CD14-positive monocyte (primary cell): Measurements from ENCODE around the gene POLH. TPM values are rescaled to one million over a fixed set of nuclear protein-coding genes. Genes with fewer than 3 reads are reported as not detected.
"Not testable (repeated sequence)": the region's sequence is repeated elsewhere in the genome, so short reads cannot be mapped to it uniquely, and the experiment has no call there.

Experiments
- DNase-seq, 3 donors: peaks; one replicate each; pipeline ENCODE4 v3.0.0-alpha.2; 2011 to 2022
- H2AFZ ChIP-seq: 2 replicates; pipeline ENCODE4 v1.6.0; 2012; ENCODE audit warnings: mild to moderate bottlenecking, low read depth, low read length, inconsistent platforms; ENCODE audit not compliant: insufficient read depth, poor library complexity, severe bottlenecking
- H3K27ac ChIP-seq, 2 donors: 1 replicate in 1 of 2; 2 replicates in 1 of 2; pipeline ENCODE4 v1.5.1; 2012 to 2013; ENCODE audit warnings: low read length in 2 of 2, control low read depth in 1 of 2, inconsistent platforms in 1 of 2, low read depth in 1 of 2, mild to moderate bottlenecking in 1 of 2
- H3K27me3 ChIP-seq, 2 donors: one replicate each; pipeline versions ENCODE4 v1.6.0 to v1.6.1; 2011 to 2013; ENCODE audit warnings: low read length in 2 of 2; ENCODE audit not compliant: control insufficient read depth in 2 of 2, insufficient read depth in 2 of 2
- H3K36me3 ChIP-seq, 2 donors: replicated peaks in 1 of 2; 1 replicate in 1 of 2; 2 replicates in 1 of 2; pipeline versions ENCODE4 v1.5.1 to v1.6.1; 2012 to 2013; ENCODE audit warnings: low read length in 2 of 2, control low read depth in 1 of 2, inconsistent platforms in 1 of 2, mild to moderate bottlenecking in 1 of 2; ENCODE audit not compliant: insufficient read depth in 2 of 2, control insufficient read depth in 1 of 2
- H3K4me1 ChIP-seq, 2 donors: 1 replicate in 1 of 2; 2 replicates in 1 of 2; pipeline versions ENCODE4 v1.5.1 to v1.6.1; 2012 to 2013; ENCODE audit warnings: low read length in 2 of 2, control low read depth in 1 of 2, inconsistent platforms in 1 of 2, mild to moderate bottlenecking in 1 of 2, moderate library complexity in 1 of 2; ENCODE audit not compliant: insufficient read depth in 2 of 2, control insufficient read depth in 1 of 2
- H3K4me2 ChIP-seq: replicated peaks from 2 replicates; pipeline ENCODE3; 2012; ENCODE audit warnings: low read length, moderate library complexity, mild to moderate bottlenecking; ENCODE audit not compliant: poor library complexity, severe bottlenecking; ENCODE audit errors: extremely low read depth
- H3K4me3 ChIP-seq, 3 experiments: fragments of 200-600 bp in 1 of 3; sonication (generic) in 1 of 3; replicated peaks in 1 of 3; 1 replicate in 2 of 3; 2 replicates in 1 of 3; pipeline ENCODE4 v1.5.1; 2011 to 2013; ENCODE audit warnings: low read length in 3 of 3, mild to moderate bottlenecking in 3 of 3, control low read depth in 2 of 3, low read depth in 2 of 3, inconsistent platforms in 1 of 3, moderate library complexity in 1 of 3
- H3K79me2 ChIP-seq: 2 replicates; pipeline ENCODE4 v1.6.0; 2012; ENCODE audit warnings: mild to moderate bottlenecking, control low read depth, inconsistent platforms, low read length, moderate library complexity; ENCODE audit not compliant: insufficient read depth
- H3K9ac ChIP-seq: 2 replicates; pipeline ENCODE4 v1.6.0; 2017; ENCODE audit warnings: low read length, mild to moderate bottlenecking; ENCODE audit not compliant: insufficient read depth, poor library complexity, severe bottlenecking
- H3K9me3 ChIP-seq, 2 donors: replicated peaks in 1 of 2; 1 replicate in 1 of 2; 2 replicates in 1 of 2; pipeline versions ENCODE4 v1.5.1 to v1.6.1; 2012 to 2013; ENCODE audit warnings: low read length in 2 of 2, control low read depth in 1 of 2; ENCODE audit not compliant: control insufficient read depth in 1 of 2, insufficient read depth in 1 of 2
- H4K20me1 ChIP-seq: 2 replicates; pipeline ENCODE4 v1.6.0; 2012; ENCODE audit warnings: mild to moderate bottlenecking, low read length, control low read depth, moderate library complexity; ENCODE audit not compliant: insufficient read depth
- H3K27ac Mint-ChIP-seq, 7 donors: one replicate each; pipeline ENCODE4 v1.8.0; 2020; ENCODE audit warnings: mild to moderate bottlenecking in 7 of 7, mixed read lengths in 7 of 7, moderate library complexity in 6 of 7, inconsistent platforms in 2 of 7
- H3K27me3 Mint-ChIP-seq, 3 donors: one replicate each; pipeline ENCODE4 v1.8.0; 2021 to 2022; ENCODE audit warnings: low read depth in 3 of 3, mild to moderate bottlenecking in 3 of 3, mixed read lengths in 3 of 3, moderate library complexity in 3 of 3, inconsistent platforms in 1 of 3
- H3K36me3 Mint-ChIP-seq, 2 donors: one replicate each; pipeline ENCODE4 v1.8.0; 2020; ENCODE audit warnings: mixed read lengths in 2 of 2, inconsistent platforms in 1 of 2, mild to moderate bottlenecking in 1 of 2
- H3K4me1 Mint-ChIP-seq: one replicate; pipeline ENCODE4 v1.8.0; 2020; ENCODE audit warnings: mild to moderate bottlenecking, mixed read lengths
- H3K4me3 Mint-ChIP-seq, 2 donors: one replicate each; pipeline ENCODE4 v1.8.0; 2020; ENCODE audit warnings: mild to moderate bottlenecking in 2 of 2, mixed read lengths in 2 of 2, moderate library complexity in 1 of 2
- H3K9me3 Mint-ChIP-seq, 7 donors: one replicate each; pipeline ENCODE4 v1.8.0; 2020 to 2022; ENCODE audit warnings: mixed read lengths in 7 of 7, mild to moderate bottlenecking in 6 of 7, moderate library complexity in 6 of 7, inconsistent platforms in 2 of 7
- CTCF ChIP-seq: fragments of 200-600 bp; IDR thresholded peaks from one replicate; pipeline ENCODE4 v1.8.0; 2022; ENCODE audit warnings: antibody characterized with exemption, mild to moderate bottlenecking
- WGBS: methylation state at CpG from one replicate; pipeline ENCODE4 v1.1.5; 2013; ENCODE audit warnings: missing lambda C conversion rate; ENCODE audit not compliant: insufficient coverage; 5-methylcytosine and 5-hydroxymethylcytosine counted together
- intact Hi-C, 2 donors: fragments of 100-400 bp; cut with micrococcal nuclease; formaldehyde crosslinking; loops; one replicate each; pipeline versions ENCODE4 v1.15.0 to v1.15.1; 2023
- polyA plus RNA-seq, 3 donors: library from polyadenylated mRNA; depleted of rRNA in 1 of 3; unstranded in 2 of 3; stranded (reverse) in 1 of 3; fragments of 300-500 nt in 2 of 3; fragments of >200 nt in 1 of 3; fragmentation: Illumina TruSeq in 2 of 3; gene quantifications; 1 replicate in 2 of 3; 2 replicates in 1 of 3; pipeline ENCODE4 v1.2.3, GENCODE V29; 2012 to 2021

POLH gene
- polyA plus RNA-seq, 3 donors = 2.0 to 2.6 (median 2.1) TPM

DNA sequence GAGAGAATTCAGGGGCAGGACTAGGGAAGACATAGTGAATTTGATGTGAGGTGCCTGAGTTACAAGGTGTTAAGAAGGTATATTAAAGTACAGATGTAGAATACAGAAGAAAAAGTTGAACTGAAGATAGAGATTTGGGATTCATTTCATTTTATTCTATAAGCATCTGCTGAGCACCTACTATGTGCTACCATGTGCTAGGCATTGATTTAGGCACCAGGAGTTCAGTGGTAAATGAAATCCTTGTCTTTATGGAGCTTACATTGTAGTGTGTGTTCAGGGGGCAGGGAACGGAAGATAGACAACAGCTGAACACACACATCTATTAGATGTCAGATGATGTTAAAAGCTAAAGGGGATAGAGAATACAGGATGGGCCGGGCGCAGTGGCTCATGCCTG lies 71.6 kb downstream of the POLH start:
- Histone ChIP-seq H3K9ac (no peak overlapping the region), H3K9me3 (no peaks in the 10 kb centered on the region), H3K36me3 (peaks cover under 1% of the 10 kb centered on the region in 2 donors), H3K4me3 (no peak overlapping the region), H3K27me3 (no peaks in the 10 kb centered on the region), H4K20me1 (peaks cover 9% of the 10 kb centered on the region), H3K4me2 (no peak overlapping the region), H3K79me2 (no peaks in the 10 kb centered on the region), H3K27ac (no peak overlapping the region), H3K4me1 (peaks cover 10 to 12% of the 10 kb centered on the region in 2 donors), H2AFZ (no peak overlapping the region)
- DNase-seq = no peak
- no peaks in the 10 kb centered on the region for H3K9me3 Mint-ChIP-seq
- peaks cover 15% of the 10 kb centered on the region for H3K4me1 Mint-ChIP-seq
- H3K4me3 Mint-ChIP-seq = no peak overlapping the region
- no peak for TF ChIP-seq CTCF
- H3K36me3 Mint-ChIP-seq = peaks cover 2 to 5% of the 10 kb centered on the region in 2 donors
- WGBS = no CpG with 5 or more reads among the region's 3 CpGs
- H3K27ac Mint-ChIP-seq = no peak overlapping the region
- intact Hi-C loops = no loop called here
- H3K27me3 Mint-ChIP-seq = peaks cover 0 to 11% (median 2%) of the 10 kb centered on the region in 3 donors

- H3K27ac ChIP-seq = no peak overlapping the region
- intact Hi-C loops = no loop called here
- no peak for TF ChIP-seq CTCF
- Mint-ChIP-seq H3K4me1 (peaks cover 15% of the 10 kb centered on the region), H3K27me3 (peaks cover 0 to 11% (median 2%) of the 10 kb centered on the region in 3 donors), H3K27ac (peak overlapping the region in 1 of 7 donors; percentile 16), H3K9me3 (no peaks in the 10 kb centered on the region), H3K4me3 (no peak overlapping the region), H3K36me3 (peaks cover 0 to 2% of the 10 kb centered on the region in 2 donors)
- H3K9ac ChIP-seq = no peak overlapping the region
- 100% methylated on average over 2 of the region's 2 CpGs for WGBS
- no peak for DNase-seq
- H4K20me1 ChIP-seq = peaks cover 6% of the 10 kb centered on the region
- H3K79me2 ChIP-seq = no peaks in the 10 kb centered on the region
- no peak overlapping the region for H2AFZ ChIP-seq
- peaks cover 10 to 12% of the 10 kb centered on the region in 2 donors for H3K4me1 ChIP-seq
- no peaks in the 10 kb centered on the region for H3K9me3 ChIP-seq
- H3K4me2 ChIP-seq = no peak overlapping the region
- H3K4me3 ChIP-seq = no peak overlapping the region
- H3K27me3 ChIP-seq = no peaks in the 10 kb centered on the region
- H3K36me3 ChIP-seq = no peaks in the 10 kb centered on the region
Measured at GRCh38 chr6:43648248-43648647, 72.3 kb downstream of the POLH start.

GRCh38 chr6:43652822-43653221 lies 76.8 kb downstream of the POLH start:
- H3K4me3 ChIP-seq, H3K4me3 Mint-ChIP-seq, H2AFZ ChIP-seq, H3K4me1 Mint-ChIP-seq, H3K9me3 ChIP-seq, H3K27me3 Mint-ChIP-seq, H4K20me1 ChIP-seq, DNase-seq, H3K36me3 Mint-ChIP-seq, H3K79me2 ChIP-seq, H3K9me3 Mint-ChIP-seq, intact Hi-C loops, H3K4me2 ChIP-seq, H3K27me3 ChIP-seq, H3K9ac ChIP-seq, H3K27ac ChIP-seq, H3K27ac Mint-ChIP-seq, H3K36me3 ChIP-seq, H3K4me1 ChIP-seq: not testable (repeated sequence)
- 86% methylated on average over 1 of the region's 2 CpGs for WGBS
